ENCODE results near the gene GSTM3.

GSTM3 gene

GRCh38 chr1:109789551-109790180, 48.8 kb upstream of the GSTM3 start:
- Histone ChIP-seq H3K9me3 (ENCODE audit: control insufficient read depth, insufficient read depth, low read depth, low read length) (no peaks in the 10 kb centered on the region), H3K27ac (ENCODE audit: extremely low read depth, low read depth, low read length) (no peak overlapping the region), H3K4me3 (ENCODE audit: low read depth, low read length) (no peak overlapping the region), H3K4me1 (ENCODE audit: control insufficient read depth, insufficient read depth, low read length) (peaks cover 3% of the 10 kb centered on the region; the same call in 1 of the 2 replicates), H3K36me3 (ENCODE audit: control insufficient read depth in 2 of 2, insufficient read depth in 1 of 2, low read length in 2 of 2) (no peaks in the 10 kb centered on the region)
- POLR2A ChIA-PET: no interaction called here
- CTCF ChIA-PET: interaction anchor here (0.7 to 7.7 kb wide), 7 partner anchors 10 to 383 kb away, joined by 3 to 68 read pairs (median 16); partner anchors contain the start of gene AHCYL1
- TF ChIP-seq ZNF76 (tag by site-specific recombination; IDR thresholded peaks at IDR 0.05; ENCODE audit: borderline replicate concordance, low read depth) (no peak), ZNF138 (tag by site-specific recombination; IDR thresholded peaks at IDR 0.05; ENCODE audit: borderline replicate concordance) (no peak), ZNF366 (tag by site-specific recombination; conservative IDR thresholded peaks at IDR 0.05) (no peak), ZNF23 (tag by site-specific recombination; IDR thresholded peaks at IDR 0.05; ENCODE audit: borderline replicate concordance) (no peak), KLF1 (tag by site-specific recombination; IDR thresholded peaks at IDR 0.05) (no peak), ZNF692 (tag by site-specific recombination; IDR thresholded peaks at IDR 0.05) (no peak), ZNF10 (tag by site-specific recombination; IDR thresholded peaks at IDR 0.05) (no peak), TRIM28 (IDR thresholded peaks at IDR 0.05; ENCODE audit: borderline replicate concordance, low read length) (no peak), ZNF202 (tag by site-specific recombination; IDR thresholded peaks at IDR 0.05; ENCODE audit: borderline replicate concordance) (no peak), ZNF549 (tag by site-specific recombination; IDR thresholded peaks at IDR 0.05) (no peak), GFI1B (tag by site-specific recombination; IDR thresholded peaks at IDR 0.05) (no peak), PATZ1 (tag by site-specific recombination; IDR thresholded peaks at IDR 0.05) (no peak), HIC1 (tag by site-specific recombination; IDR thresholded peaks at IDR 0.05) (no peak), ZSCAN30 (tag by site-specific recombination; IDR thresholded peaks at IDR 0.05) (no peak), YY1 (tag by site-specific recombination; IDR thresholded peaks at IDR 0.05) (no peak), ZSCAN23 (tag by site-specific recombination; IDR thresholded peaks at IDR 0.05) (no peak), ZBTB21 (tag by site-specific recombination; IDR thresholded peaks at IDR 0.05) (no peak)
- TF ChIP-seq, protein P1, sequence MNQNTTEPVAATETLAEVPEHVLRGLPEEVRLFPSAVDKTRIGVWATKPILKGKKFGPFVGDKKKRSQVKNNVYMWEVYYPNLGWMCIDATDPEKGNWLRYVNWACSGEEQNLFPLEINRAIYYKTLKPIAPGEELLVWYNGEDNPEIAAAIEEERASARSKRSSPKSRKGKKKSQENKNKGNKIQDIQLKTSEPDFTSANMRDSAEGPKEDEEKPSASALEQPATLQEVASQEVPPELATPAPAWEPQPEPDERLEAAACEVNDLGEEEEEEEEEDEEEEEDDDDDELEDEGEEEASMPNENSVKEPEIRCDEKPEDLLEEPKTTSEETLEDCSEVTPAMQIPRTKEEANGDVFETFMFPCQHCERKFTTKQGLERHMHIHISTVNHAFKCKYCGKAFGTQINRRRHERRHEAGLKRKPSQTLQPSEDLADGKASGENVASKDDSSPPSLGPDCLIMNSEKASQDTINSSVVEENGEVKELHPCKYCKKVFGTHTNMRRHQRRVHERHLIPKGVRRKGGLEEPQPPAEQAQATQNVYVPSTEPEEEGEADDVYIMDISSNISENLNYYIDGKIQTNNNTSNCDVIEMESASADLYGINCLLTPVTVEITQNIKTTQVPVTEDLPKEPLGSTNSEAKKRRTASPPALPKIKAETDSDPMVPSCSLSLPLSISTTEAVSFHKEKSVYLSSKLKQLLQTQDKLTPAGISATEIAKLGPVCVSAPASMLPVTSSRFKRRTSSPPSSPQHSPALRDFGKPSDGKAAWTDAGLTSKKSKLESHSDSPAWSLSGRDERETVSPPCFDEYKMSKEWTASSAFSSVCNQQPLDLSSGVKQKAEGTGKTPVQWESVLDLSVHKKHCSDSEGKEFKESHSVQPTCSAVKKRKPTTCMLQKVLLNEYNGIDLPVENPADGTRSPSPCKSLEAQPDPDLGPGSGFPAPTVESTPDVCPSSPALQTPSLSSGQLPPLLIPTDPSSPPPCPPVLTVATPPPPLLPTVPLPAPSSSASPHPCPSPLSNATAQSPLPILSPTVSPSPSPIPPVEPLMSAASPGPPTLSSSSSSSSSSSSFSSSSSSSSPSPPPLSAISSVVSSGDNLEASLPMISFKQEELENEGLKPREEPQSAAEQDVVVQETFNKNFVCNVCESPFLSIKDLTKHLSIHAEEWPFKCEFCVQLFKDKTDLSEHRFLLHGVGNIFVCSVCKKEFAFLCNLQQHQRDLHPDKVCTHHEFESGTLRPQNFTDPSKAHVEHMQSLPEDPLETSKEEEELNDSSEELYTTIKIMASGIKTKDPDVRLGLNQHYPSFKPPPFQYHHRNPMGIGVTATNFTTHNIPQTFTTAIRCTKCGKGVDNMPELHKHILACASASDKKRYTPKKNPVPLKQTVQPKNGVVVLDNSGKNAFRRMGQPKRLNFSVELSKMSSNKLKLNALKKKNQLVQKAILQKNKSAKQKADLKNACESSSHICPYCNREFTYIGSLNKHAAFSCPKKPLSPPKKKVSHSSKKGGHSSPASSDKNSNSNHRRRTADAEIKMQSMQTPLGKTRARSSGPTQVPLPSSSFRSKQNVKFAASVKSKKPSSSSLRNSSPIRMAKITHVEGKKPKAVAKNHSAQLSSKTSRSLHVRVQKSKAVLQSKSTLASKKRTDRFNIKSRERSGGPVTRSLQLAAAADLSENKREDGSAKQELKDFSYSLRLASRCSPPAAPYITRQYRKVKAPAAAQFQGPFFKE (tag by site-specific recombination; IDR thresholded peaks at IDR 0.05; ENCODE audit: borderline replicate concordance): no peak
- TF ChIP-seq, protein P2, sequence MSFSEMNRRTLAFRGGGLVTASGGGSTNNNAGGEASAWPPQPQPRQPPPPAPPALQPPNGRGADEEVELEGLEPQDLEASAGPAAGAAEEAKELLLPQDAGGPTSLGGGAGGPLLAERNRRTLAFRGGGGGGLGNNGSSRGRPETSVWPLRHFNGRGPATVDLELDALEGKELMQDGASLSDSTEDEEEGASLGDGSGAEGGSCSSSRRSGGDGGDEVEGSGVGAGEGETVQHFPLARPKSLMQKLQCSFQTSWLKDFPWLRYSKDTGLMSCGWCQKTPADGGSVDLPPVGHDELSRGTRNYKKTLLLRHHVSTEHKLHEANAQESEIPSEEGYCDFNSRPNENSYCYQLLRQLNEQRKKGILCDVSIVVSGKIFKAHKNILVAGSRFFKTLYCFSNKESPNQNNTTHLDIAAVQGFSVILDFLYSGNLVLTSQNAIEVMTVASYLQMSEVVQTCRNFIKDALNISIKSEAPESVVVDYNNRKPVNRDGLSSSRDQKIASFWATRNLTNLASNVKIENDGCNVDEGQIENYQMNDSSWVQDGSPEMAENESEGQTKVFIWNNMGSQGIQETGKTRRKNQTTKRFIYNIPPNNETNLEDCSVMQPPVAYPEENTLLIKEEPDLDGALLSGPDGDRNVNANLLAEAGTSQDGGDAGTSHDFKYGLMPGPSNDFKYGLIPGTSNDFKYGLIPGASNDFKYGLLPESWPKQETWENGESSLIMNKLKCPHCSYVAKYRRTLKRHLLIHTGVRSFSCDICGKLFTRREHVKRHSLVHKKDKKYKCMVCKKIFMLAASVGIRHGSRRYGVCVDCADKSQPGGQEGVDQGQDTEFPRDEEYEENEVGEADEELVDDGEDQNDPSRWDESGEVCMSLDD (tag by site-specific recombination; IDR thresholded peaks at IDR 0.05): no peak

Data from HEK293 (cell line).